Activated CD4-positive, alpha-beta T cell treated with anti-CD3 and anti-CD28 coated beads for 48 hours (primary cell): ENCODE data around the gene MRPS18A.
"Not testable (repeated sequence)": the region's sequence is repeated elsewhere in the genome, so short reads cannot be mapped to it uniquely, and the experiment has no call there.

Experiments used
- DNase-seq: peaks from one replicate; pipeline ENCODE4 v3.0.0-alpha.2; 2020

The MRPS18A gene

GRCh38 chr6:43669050-43669921 is 18.3 kb downstream of the MRPS18A start:
- DNase-seq = no peak

- peak; percentile 70 for DNase-seq
These were observed 19.2 kb downstream of the MRPS18A start for GRCh38 chr6:43668151-43669028.

GRCh38 chr6:43667245-43668150 is 20.1 kb downstream of the MRPS18A start:
- DNase-seq = peak; percentile 91

- no peak for DNase-seq
These were observed 21.2 kb downstream of the MRPS18A start for GRCh38 chr6:43666196-43666920.

- DNase-seq = no peak
These were observed 22.2 kb downstream of the MRPS18A start for GRCh38 chr6:43665376-43665775.

- not testable (repeated sequence) for DNase-seq
These were observed 24.6 kb downstream of the MRPS18A start for GRCh38 chr6:43662948-43663347.

- DNase-seq = no peak
These were observed 29.4 kb downstream of the MRPS18A start for GRCh38 chr6:43658161-43658560.

GRCh38 chr6:43657221-43657802 is 30.3 kb downstream of the MRPS18A start:
- DNase-seq = no peak

- DNase-seq = not testable (repeated sequence)
These were observed 34.8 kb downstream of the MRPS18A start for GRCh38 chr6:43652822-43653221.

GRCh38 chr6:43648248-43648647 is 39.3 kb downstream of the MRPS18A start:
- no peak for DNase-seq

GRCh38 chr6:43647613-43648012 is 40.0 kb downstream of the MRPS18A start:
- no peak for DNase-seq

GRCh38 chr6:43645613-43645964 is 42.0 kb downstream of the MRPS18A start:
- DNase-seq = no peak

GRCh38 chr6:43644940-43645612 is 42.5 kb downstream of the MRPS18A start, which contains the start of gene RSPH9:
RSPH9 (plus strand) TSS chr6:43645036; CDS start chr6:43645099, 63 bp downstream.
- DNase-seq = peak; percentile 80

GRCh38 chr6:43639984-43640800 is 47.4 kb downstream of the MRPS18A start:
- DNase-seq = no peak

GRCh38 chr6:43636308-43636659 is 51.3 kb downstream of the MRPS18A start:
- DNase-seq = peak; percentile 15

GRCh38 chr6:43635387-43636307 is 51.9 kb downstream of the MRPS18A start, which contains the start of gene MAD2L1BP:
MAD2L1BP (plus strand) TSS chr6:43635840; CDS start chr6:43635876, 36 bp downstream.
- peak; percentile 92 for DNase-seq

GRCh38 chr6:43634702-43635303 is 52.8 kb downstream of the MRPS18A start:
- DNase-seq = no peak

GRCh38 chr6:43633002-43633401 is 54.6 kb downstream of the MRPS18A start:
- not testable (repeated sequence) for DNase-seq
